A673 (cell line): Measurements from ENCODE around the gene SUMF1. TPM values are rescaled to one million over a fixed set of nuclear protein-coding genes. Genes with fewer than 3 reads are reported as not detected.

Source experiments
- BruUV-seq: library from RNA; stranded (reverse); fragments of 400-500 nt; replicated peaks from 2 replicates; lab custom pipeline; 2021; lab: Mats Ljungman, UMichigan
- CTCF ChIA-PET: fragments of 300-600 bp; sonication (Branson Sonifier 250); formaldehyde crosslinking; loops from one replicate; lab custom pipeline; 2022; ENCODE audit warnings: antibody characterized with exemption; lab: Charles Lee
- POLR2A ChIA-PET: fragments of 300-600 bp; sonication (Branson Sonifier 250); formaldehyde crosslinking; loops from one replicate; lab custom pipeline; 2022; ENCODE audit warnings: antibody characterized with exemption; ENCODE audit not compliant: low non-redundant PET; lab: Charles Lee
- DNase-seq: peaks from one replicate; pipeline ENCODE4 v3.0.0-alpha.2; 2015; ENCODE audit warnings: low spot score
- H3K27ac ChIP-seq: fragments of 200-600 bp; sonication (generic); 2 replicates; pipeline ENCODE4 v1.5.1; 2016; ENCODE audit warnings: mixed run types, low read depth, mild to moderate bottlenecking, mixed read lengths, antibody characterized with exemption, low read length; ENCODE audit not compliant: poor library complexity, severe bottlenecking
- H3K27me3 ChIP-seq: fragments of 200-600 bp; sonication (generic); replicated peaks from 2 replicates; pipeline ENCODE4 v1.6.1; 2017; ENCODE audit warnings: mixed run types, low read depth, mild to moderate bottlenecking, mixed read lengths, antibody characterized with exemption, low read length; ENCODE audit not compliant: insufficient read depth, poor library complexity
- H3K36me3 ChIP-seq: fragments of 200-600 bp; sonication (generic); 2 replicates; pipeline ENCODE4 v1.6.1; 2016; ENCODE audit warnings: mixed run types, mild to moderate bottlenecking, mixed read lengths, antibody characterized with exemption, low read length; ENCODE audit not compliant: insufficient read depth, poor library complexity, severe bottlenecking
- H3K4me1 ChIP-seq: fragments of 200-600 bp; sonication (generic); 2 replicates; pipeline ENCODE4 v1.6.1; 2017; ENCODE audit warnings: mixed run types, mild to moderate bottlenecking, mixed read lengths, antibody characterized with exemption, low read length; ENCODE audit not compliant: insufficient read depth, poor library complexity, severe bottlenecking
- H3K4me3 ChIP-seq: fragments of 200-600 bp; sonication (generic); 2 replicates; pipeline ENCODE4 v1.5.1; 2016; ENCODE audit warnings: low read depth, mixed run types, mild to moderate bottlenecking, mixed read lengths, low read length; ENCODE audit not compliant: poor library complexity, severe bottlenecking
- H3K9me3 ChIP-seq: fragments of 200-600 bp; sonication (generic); 2 replicates; pipeline ENCODE4 v1.6.1; 2016; ENCODE audit warnings: mixed run types, low read depth, mild to moderate bottlenecking, mixed read lengths, antibody characterized with exemption, low read length; ENCODE audit not compliant: poor library complexity, severe bottlenecking
- EZH2 ChIP-seq: fragments of 200-600 bp; sonication (generic); IDR thresholded peaks from 2 replicates; pipeline ENCODE4 v1.6.1; 2017; ENCODE audit warnings: borderline replicate concordance, low read depth, mild to moderate bottlenecking, mixed read lengths, antibody characterized with exemption, low read length; ENCODE audit not compliant: poor library complexity, severe bottlenecking
- intact Hi-C: fragments of 100-400 bp; cut with micrococcal nuclease; formaldehyde crosslinking; loops from one replicate; pipeline ENCODE4 v1.10.0; 2022; ENCODE audit not compliant: unreplicated experiment
- total RNA-seq: library from RNA; stranded (reverse); gene quantifications from 2 replicates; pipeline ENCODE4 v1.2.3, GENCODE V29; 2021
- TF ChIP-seq, protein P1 (sequence below): fragments of 300-800, 200-600 bp; sonication (generic); conservative IDR thresholded peaks from 2 replicates; pipeline ENCODE4 v1.5.1; 2017; ENCODE audit warnings: low read depth, mild to moderate bottlenecking, antibody characterized with exemption, low read length, moderate library complexity, mixed read lengths

SUMF1 gene
- total RNA-seq, 1 experiment from 2014 or later = 7.8 TPM

DNA sequence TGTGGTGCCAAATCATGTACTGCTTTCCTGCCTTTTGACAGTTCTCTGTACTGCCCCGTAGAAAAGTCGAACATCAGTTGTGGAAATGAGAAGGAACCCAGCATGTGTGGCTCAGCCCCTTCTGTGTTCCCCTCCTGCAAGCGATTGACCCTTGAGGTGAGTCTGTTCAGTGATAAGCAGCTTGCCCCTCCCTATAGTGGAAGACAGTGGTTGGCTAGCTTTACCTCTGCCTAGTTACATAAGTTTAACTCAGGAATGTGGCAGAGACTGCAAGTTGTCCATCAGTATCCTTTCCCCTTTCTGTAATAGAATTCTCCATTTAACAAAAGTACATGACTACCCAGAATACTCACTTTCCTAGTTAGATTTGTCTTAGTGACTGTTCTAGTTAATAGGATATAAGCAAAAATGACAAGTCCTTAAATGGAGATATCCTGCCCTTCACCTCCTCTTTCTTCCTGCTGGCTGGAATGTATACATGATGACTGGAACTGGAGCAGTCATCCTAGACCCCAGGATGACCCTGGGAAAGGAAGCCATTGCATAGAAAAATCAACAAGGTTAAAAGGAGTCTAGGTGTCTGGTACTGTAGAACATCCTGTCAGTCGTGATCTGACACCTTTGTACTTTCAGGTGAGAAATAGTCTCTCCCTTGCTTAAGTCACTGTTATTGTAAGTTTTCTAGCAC is 153.3 kb downstream of the SUMF1 start:
- ChIA-PET POLR2A (no interaction called here), CTCF (no interaction called here)
- Histone ChIP-seq H3K27ac (no peak overlapping the region), H3K36me3 (peaks cover 14% of the 10 kb centered on the region), H3K4me1 (peaks cover 8% of the 10 kb centered on the region), H3K27me3 (no peaks in the 10 kb centered on the region), H3K4me3 (no peak overlapping the region), H3K9me3 (no peaks in the 10 kb centered on the region)
- intact Hi-C loops = no loop called here
- no peak for DNase-seq
- no TSS peak for BruUV-seq
- TF ChIP-seq, protein P1, sequence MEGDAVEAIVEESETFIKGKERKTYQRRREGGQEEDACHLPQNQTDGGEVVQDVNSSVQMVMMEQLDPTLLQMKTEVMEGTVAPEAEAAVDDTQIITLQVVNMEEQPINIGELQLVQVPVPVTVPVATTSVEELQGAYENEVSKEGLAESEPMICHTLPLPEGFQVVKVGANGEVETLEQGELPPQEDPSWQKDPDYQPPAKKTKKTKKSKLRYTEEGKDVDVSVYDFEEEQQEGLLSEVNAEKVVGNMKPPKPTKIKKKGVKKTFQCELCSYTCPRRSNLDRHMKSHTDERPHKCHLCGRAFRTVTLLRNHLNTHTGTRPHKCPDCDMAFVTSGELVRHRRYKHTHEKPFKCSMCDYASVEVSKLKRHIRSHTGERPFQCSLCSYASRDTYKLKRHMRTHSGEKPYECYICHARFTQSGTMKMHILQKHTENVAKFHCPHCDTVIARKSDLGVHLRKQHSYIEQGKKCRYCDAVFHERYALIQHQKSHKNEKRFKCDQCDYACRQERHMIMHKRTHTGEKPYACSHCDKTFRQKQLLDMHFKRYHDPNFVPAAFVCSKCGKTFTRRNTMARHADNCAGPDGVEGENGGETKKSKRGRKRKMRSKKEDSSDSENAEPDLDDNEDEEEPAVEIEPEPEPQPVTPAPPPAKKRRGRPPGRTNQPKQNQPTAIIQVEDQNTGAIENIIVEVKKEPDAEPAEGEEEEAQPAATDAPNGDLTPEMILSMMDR = no peak
- TF ChIP-seq EZH2 = no peak

- no peak overlapping the region for H3K27ac ChIP-seq
- peaks cover 11% of the 10 kb centered on the region for H3K36me3 ChIP-seq
- no peaks in the 10 kb centered on the region for H3K9me3 ChIP-seq
- H3K27me3 ChIP-seq = no peaks in the 10 kb centered on the region
- no peak for DNase-seq
- BruUV-seq = no TSS peak
- no peak overlapping the region for H3K4me3 ChIP-seq
- intact Hi-C loops = no loop called here
- ChIA-PET CTCF (no interaction called here), POLR2A (no interaction called here)
- TF ChIP-seq, protein P1 = no peak
- no peak for TF ChIP-seq EZH2
- H3K4me1 ChIP-seq = peaks cover 8% of the 10 kb centered on the region
Measured at GRCh38 chr3:4311496-4311895, 155.6 kb downstream of the SUMF1 start.

Other genes starting within 250 kb of the SUMF1 start
- gene SETMAR, start 163.9 kb downstream of the SUMF1 start, total RNA-seq = 25.0 and 25.8 TPM in 2 replicates
- gene ITPR1, start 26.1 kb upstream of the SUMF1 start, total RNA-seq = 8.0 and 8.6 TPM in 2 replicates